ENCODE measurements around the gene SGTB.
A peak's percentile ranks its signal among the peaks of the same experiment; 100 is the strongest.
"Not testable (repeated sequence)": the region's sequence is repeated elsewhere in the genome, so short reads cannot be mapped to it uniquely, and the experiment has no call there.

SGTB gene

GRCh38 chr5:65624571-65625555 lies 97.0 kb downstream of the SGTB start, which contains the start of the genes SHLD3 and TRAPPC13:
Gene SHLD3 (plus strand): TSS chr5:65625027. CDS start chr5:65629588, 4,561 bp downstream.
Gene TRAPPC13 (plus strand): TSS chr5:65625027. CDS start chr5:65625061, 34 bp downstream.
- peak within 1 kb of the TSS; percentile 66 for H2AFZ ChIP-seq (ENCODE audit: low read depth, low read length)
- H3K27me3 ChIP-seq (ENCODE audit: insufficient read depth, low read length) = no peaks in the 10 kb centered on the region
- peaks cover 21% of the 10 kb centered on the region for H3K4me1 ChIP-seq (ENCODE audit: insufficient read depth, low read length)
- H3K4me3 ChIP-seq (ENCODE audit: low read length) = peak within 1 kb of the TSS; percentile 81
- H3K36me3 ChIP-seq (ENCODE audit: insufficient read depth, low read length) = peaks cover 7% of the 10 kb centered on the region
- no peaks in the 10 kb centered on the region for H3K9me3 ChIP-seq (ENCODE audit: low read length)

- peak within 1 kb of the TSS; percentile 81 for H3K4me3 ChIP-seq (ENCODE audit: low read length)
- peak within 1 kb of the TSS; percentile 66 for H2AFZ ChIP-seq (ENCODE audit: low read depth, low read length)
- peaks cover 21% of the 10 kb centered on the region for H3K4me1 ChIP-seq (ENCODE audit: insufficient read depth, low read length)
- H3K36me3 ChIP-seq (ENCODE audit: insufficient read depth, low read length) = peaks cover under 1% of the 10 kb centered on the region
- H3K27me3 ChIP-seq (ENCODE audit: insufficient read depth, low read length) = no peaks in the 10 kb centered on the region
- no peaks in the 10 kb centered on the region for H3K9me3 ChIP-seq (ENCODE audit: low read length)
These were observed 97.8 kb downstream of the SGTB start, which contains the start of gene TRIM23 for GRCh38 chr5:65624025-65624570. Gene TRIM23 (minus strand): TSS chr5:65624333. CDS start chr5:65624274, 59 bp downstream.

- Histone ChIP-seq H3K9me3 (ENCODE audit: low read length) (no peaks in the 10 kb centered on the region), H3K4me3 (ENCODE audit: low read length) (peak overlapping the region; percentile 81), H2AFZ (ENCODE audit: low read depth, low read length) (peak overlapping the region; percentile 66), H3K27me3 (ENCODE audit: insufficient read depth, low read length) (no peaks in the 10 kb centered on the region), H3K36me3 (ENCODE audit: insufficient read depth, low read length) (no peaks in the 10 kb centered on the region), H3K4me1 (ENCODE audit: insufficient read depth, low read length) (peaks cover 21% of the 10 kb centered on the region)
These were observed 98.4 kb downstream of the SGTB start for GRCh38 chr5:65623482-65623881.

GRCh38 chr5:65621961-65622360 lies 99.9 kb downstream of the SGTB start:
- H3K27me3 ChIP-seq (ENCODE audit: insufficient read depth, low read length); H3K4me3 ChIP-seq (ENCODE audit: low read length); H3K36me3 ChIP-seq (ENCODE audit: insufficient read depth, low read length); H3K9me3 ChIP-seq (ENCODE audit: low read length); H2AFZ ChIP-seq (ENCODE audit: low read depth, low read length): not testable (repeated sequence)
- peaks cover 21% of the 10 kb centered on the region for H3K4me1 ChIP-seq (ENCODE audit: insufficient read depth, low read length)

GRCh38 chr5:65620021-65620420 lies 101.9 kb downstream of the SGTB start:
- H3K9me3 ChIP-seq (ENCODE audit: low read length) = no peaks in the 10 kb centered on the region
- no peak overlapping the region for H3K4me3 ChIP-seq (ENCODE audit: low read length)
- H2AFZ ChIP-seq (ENCODE audit: low read depth, low read length) = no peak overlapping the region
- peaks cover 14% of the 10 kb centered on the region for H3K4me1 ChIP-seq (ENCODE audit: insufficient read depth, low read length)
- H3K27me3 ChIP-seq (ENCODE audit: insufficient read depth, low read length) = no peaks in the 10 kb centered on the region
- peaks cover 11% of the 10 kb centered on the region for H3K36me3 ChIP-seq (ENCODE audit: insufficient read depth, low read length)

Data from neuron (in vitro differentiated cells).